Caco-2 (cell line): ENCODE data around the gene SYAP1. TPM values are rescaled to one million over a fixed set of nuclear protein-coding genes. Genes with fewer than 3 reads are reported as not detected.

Experiments used
- BruUV-seq: library from RNA; stranded (reverse); fragments of 400-500 nt; replicated peaks from 2 replicates; lab custom pipeline; 2021; lab: Mats Ljungman, UMichigan
- CTCF ChIA-PET: fragments of 300-600 bp; sonication (Branson Sonifier 250); formaldehyde crosslinking; loops from one replicate; lab custom pipeline; 2022; ENCODE audit warnings: antibody characterized with exemption; lab: Charles Lee
- POLR2A ChIA-PET: fragments of 300-600 bp; sonication (Branson Sonifier 250); formaldehyde crosslinking; loops from one replicate; lab custom pipeline; 2022; ENCODE audit warnings: antibody characterized with exemption; lab: Charles Lee
- DNase-seq, 2 experiments: peaks; one replicate each; pipeline versions ENCODE4 v3.0.0 to v3.0.0-alpha.2; 2020 to 2022
- H3K27me3 ChIP-seq: replicated peaks from 2 replicates; pipeline ENCODE4 v1.6.0; 2011; ENCODE audit warnings: low read length; ENCODE audit not compliant: control insufficient read depth, insufficient read depth
- H3K36me3 ChIP-seq: 2 replicates; pipeline ENCODE4 v1.5.1; 2011; ENCODE audit warnings: low read length; ENCODE audit not compliant: control insufficient read depth, insufficient read depth
- H3K4me1 ChIP-seq: fragments of 250-450 bp; sonication (Bioruptor Pico); 2 replicates; pipeline ENCODE4 v1.5.1; 2020; ENCODE audit warnings: mild to moderate bottlenecking
- H3K4me3 ChIP-seq: 2 replicates; pipeline ENCODE4 v1.5.1; 2011; ENCODE audit warnings: low read depth, mild to moderate bottlenecking, control low read depth, low read length
- H3K9me3 ChIP-seq: fragments of 250-450 bp; sonication (Bioruptor Pico); 2 replicates; pipeline ENCODE4 v1.5.1; 2020; ENCODE audit warnings: mild to moderate bottlenecking, moderate library complexity
- H3K27ac Mint-ChIP-seq: one replicate; pipeline ENCODE4 v1.8.0; 2022; ENCODE audit warnings: mixed read lengths; ENCODE audit not compliant: unreplicated experiment
- H3K27me3 Mint-ChIP-seq: one replicate; pipeline ENCODE4 v1.8.0; 2022; ENCODE audit warnings: mixed read lengths; ENCODE audit not compliant: insufficient read depth, unreplicated experiment
- H3K36me3 Mint-ChIP-seq: one replicate; pipeline ENCODE4 v1.8.0; 2022; ENCODE audit warnings: mild to moderate bottlenecking, mixed read lengths; ENCODE audit not compliant: insufficient read depth, unreplicated experiment
- H3K4me1 Mint-ChIP-seq: one replicate; pipeline ENCODE4 v1.8.0; 2022; ENCODE audit warnings: low read depth, mixed read lengths; ENCODE audit not compliant: unreplicated experiment
- H3K4me3 Mint-ChIP-seq: one replicate; pipeline ENCODE4 v1.8.0; 2022; ENCODE audit warnings: mild to moderate bottlenecking, moderate library complexity, mixed read lengths; ENCODE audit not compliant: unreplicated experiment
- H3K9me3 Mint-ChIP-seq: one replicate; pipeline ENCODE4 v1.8.0; 2022; ENCODE audit warnings: mixed read lengths; ENCODE audit not compliant: unreplicated experiment
- intact Hi-C: fragments of 100-400 bp; cut with micrococcal nuclease; formaldehyde crosslinking; loops from one replicate; pipeline ENCODE4 v1.10.0; 2022; ENCODE audit not compliant: unreplicated experiment
- total RNA-seq: library from RNA; stranded (reverse); gene quantifications from 2 replicates; pipeline ENCODE4 v1.2.3, GENCODE V29; 2022
- TF ChIP-seq, protein P1 (sequence below), 2 experiments: fragments of 200-600 bp in 1 of 2; IDR thresholded peaks; 1 replicate in 1 of 2; 2 replicates in 1 of 2; pipeline versions ENCODE4 v1.5.1 to v1.8.0; 2011 to 2022; ENCODE audit warnings: antibody characterized with exemption in 1 of 2, control low read depth in 1 of 2, inconsistent platforms in 1 of 2, low read depth in 1 of 2, low read length in 1 of 2, mild to moderate bottlenecking in 1 of 2, moderate library complexity in 1 of 2; ENCODE audit not compliant: insufficient read depth in 1 of 2, severe bottlenecking in 1 of 2, unreplicated experiment in 1 of 2

SYAP1 gene
- total RNA-seq, 1 experiment from 2014 or later: 32.8 TPM

DNA sequence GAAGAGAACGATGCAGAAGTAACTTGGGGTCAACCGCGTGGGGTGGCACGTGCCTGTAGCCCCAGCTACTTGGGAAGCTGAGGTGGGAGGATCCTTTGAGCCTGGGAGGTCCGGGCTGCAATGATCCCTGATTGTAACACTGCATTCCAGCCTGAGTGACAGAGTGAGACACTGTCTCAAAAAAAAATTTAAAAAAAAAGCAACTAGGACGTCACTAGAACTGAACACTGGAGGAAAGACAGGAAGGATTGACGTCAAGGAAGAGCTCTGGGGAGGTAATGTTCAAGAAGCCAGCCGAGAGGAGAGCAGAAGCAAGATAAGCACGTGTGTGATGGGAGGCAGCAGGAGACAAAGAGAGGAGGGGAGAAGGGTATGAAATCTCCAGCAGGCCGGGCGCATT lies 40.7 kb upstream of the SYAP1 start:
- Mint-ChIP-seq H3K9me3 (no peaks in the 10 kb centered on the region), H3K4me3 (no peak overlapping the region), H3K27me3 (no peaks in the 10 kb centered on the region), H3K4me1 (no peaks in the 10 kb centered on the region), H3K27ac (no peak overlapping the region), H3K36me3 (peaks cover 35% of the 10 kb centered on the region)
- TF ChIP-seq, protein P1, sequence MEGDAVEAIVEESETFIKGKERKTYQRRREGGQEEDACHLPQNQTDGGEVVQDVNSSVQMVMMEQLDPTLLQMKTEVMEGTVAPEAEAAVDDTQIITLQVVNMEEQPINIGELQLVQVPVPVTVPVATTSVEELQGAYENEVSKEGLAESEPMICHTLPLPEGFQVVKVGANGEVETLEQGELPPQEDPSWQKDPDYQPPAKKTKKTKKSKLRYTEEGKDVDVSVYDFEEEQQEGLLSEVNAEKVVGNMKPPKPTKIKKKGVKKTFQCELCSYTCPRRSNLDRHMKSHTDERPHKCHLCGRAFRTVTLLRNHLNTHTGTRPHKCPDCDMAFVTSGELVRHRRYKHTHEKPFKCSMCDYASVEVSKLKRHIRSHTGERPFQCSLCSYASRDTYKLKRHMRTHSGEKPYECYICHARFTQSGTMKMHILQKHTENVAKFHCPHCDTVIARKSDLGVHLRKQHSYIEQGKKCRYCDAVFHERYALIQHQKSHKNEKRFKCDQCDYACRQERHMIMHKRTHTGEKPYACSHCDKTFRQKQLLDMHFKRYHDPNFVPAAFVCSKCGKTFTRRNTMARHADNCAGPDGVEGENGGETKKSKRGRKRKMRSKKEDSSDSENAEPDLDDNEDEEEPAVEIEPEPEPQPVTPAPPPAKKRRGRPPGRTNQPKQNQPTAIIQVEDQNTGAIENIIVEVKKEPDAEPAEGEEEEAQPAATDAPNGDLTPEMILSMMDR (IDR thresholded peaks at IDR 0.05; ENCODE audit: insufficient read depth in 1 of 2, low read depth in 1 of 2, low read length in 1 of 2, severe bottlenecking in 1 of 2, unreplicated experiment in 1 of 2): no peak
- H3K9me3 ChIP-seq: no peaks in the 10 kb centered on the region
- no peaks in the 10 kb centered on the region for H3K4me1 ChIP-seq
- no TSS peak for BruUV-seq
- H3K27me3 ChIP-seq: no peaks in the 10 kb centered on the region
- H3K4me3 ChIP-seq: no peak overlapping the region
- ChIA-PET POLR2A (no interaction called here), CTCF (no interaction called here)
- no peak for DNase-seq
- intact Hi-C loops: no loop called here
- H3K36me3 ChIP-seq: no peaks in the 10 kb centered on the region

DNA sequence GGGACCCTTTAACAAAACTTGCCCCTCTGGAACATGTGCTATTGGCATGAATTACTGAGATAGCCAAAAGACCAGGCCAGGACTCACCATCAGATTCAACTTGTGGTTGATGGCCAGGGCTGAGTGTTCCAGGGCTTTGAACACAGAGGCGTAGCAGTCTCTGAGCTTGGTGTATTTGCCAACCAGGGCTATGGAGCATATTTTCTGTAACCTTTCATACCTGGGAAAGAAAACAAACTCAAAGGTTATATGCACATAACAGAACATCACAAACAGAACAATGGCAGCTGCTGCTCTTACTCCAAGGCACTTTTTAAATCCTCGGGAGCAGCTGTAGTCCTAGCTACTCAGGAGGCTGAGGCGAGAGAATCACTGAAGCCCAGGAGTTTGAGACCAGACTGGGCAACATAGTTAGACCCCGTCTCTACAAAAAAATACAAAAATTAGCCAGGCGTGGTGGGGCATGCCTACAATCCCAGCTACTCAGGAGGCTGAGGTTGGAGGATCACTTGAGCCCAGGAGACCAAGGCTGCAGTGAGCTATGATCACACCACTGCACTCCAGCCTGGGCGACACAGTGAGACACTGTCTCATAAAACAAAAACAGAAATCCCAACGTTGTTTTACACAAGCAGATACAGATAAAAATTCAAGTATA lies 36.3 kb upstream of the SYAP1 start:
- POLR2A ChIA-PET: interaction anchor here (0.6 kb wide), 1 partner anchor 30 kb away, joined by 4 read pairs; the partner anchor contains the start of gene CTPS2

DNA sequence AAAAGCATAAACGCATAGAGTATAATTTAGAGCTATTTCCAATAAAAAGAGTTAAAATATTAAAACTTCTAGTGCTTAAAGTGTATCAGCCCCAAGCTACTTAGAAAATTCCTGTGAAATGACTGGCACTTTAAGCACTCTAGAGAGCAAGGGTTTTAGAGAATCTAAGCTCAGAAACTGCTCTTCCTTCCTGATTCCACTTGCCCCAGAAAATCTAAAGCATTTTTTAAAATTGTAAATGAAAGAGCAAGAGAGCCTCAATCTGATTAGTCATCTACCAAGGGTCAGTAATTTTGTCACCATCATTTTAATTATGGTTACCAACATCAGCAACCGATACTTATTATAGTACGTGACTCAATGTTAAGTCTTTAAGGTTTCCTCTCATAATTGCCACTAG lies 31.9 kb upstream of the SYAP1 start:
- DNase-seq: no peak
- H3K4me1 Mint-ChIP-seq: no peaks in the 10 kb centered on the region
- TF ChIP-seq, protein P1 (IDR thresholded peaks at IDR 0.05; ENCODE audit: insufficient read depth in 1 of 2, low read depth in 1 of 2, low read length in 1 of 2, severe bottlenecking in 1 of 2, unreplicated experiment in 1 of 2): no peak
- H3K36me3 Mint-ChIP-seq: peaks cover 13% of the 10 kb centered on the region
- Histone ChIP-seq H3K9me3 (no peaks in the 10 kb centered on the region), H3K4me1 (no peaks in the 10 kb centered on the region), H3K36me3 (no peaks in the 10 kb centered on the region; the same call in 1 of the 2 replicates), H3K27me3 (no peaks in the 10 kb centered on the region), H3K4me3 (no peak overlapping the region)
- CTCF ChIA-PET: no interaction called here
- intact Hi-C loops: no loop called here
- no peaks in the 10 kb centered on the region for H3K9me3 Mint-ChIP-seq
- BruUV-seq: no TSS peak
- POLR2A ChIA-PET: no interaction called here
- no peak overlapping the region for H3K27ac Mint-ChIP-seq
- no peak overlapping the region for H3K4me3 Mint-ChIP-seq
- no peaks in the 10 kb centered on the region for H3K27me3 Mint-ChIP-seq

More for the DNA sequence above, 36.3 kb upstream of the SYAP1 start:
- TF ChIP-seq, protein P1 (IDR thresholded peaks at IDR 0.05; ENCODE audit: insufficient read depth in 1 of 2, low read depth in 1 of 2, low read length in 1 of 2, severe bottlenecking in 1 of 2, unreplicated experiment in 1 of 2): no peak
- BruUV-seq: no TSS peak
- CTCF ChIA-PET: interaction anchor here (0.6 kb wide), 1 partner anchor 828 kb away, joined by 6 read pairs; the partner anchor contains the start of gene AP1S2
- no peaks in the 10 kb centered on the region for H3K9me3 ChIP-seq
- H3K4me1 ChIP-seq: no peaks in the 10 kb centered on the region
- intact Hi-C loops: no loop called here
- H3K9me3 Mint-ChIP-seq: no peaks in the 10 kb centered on the region
- no peaks in the 10 kb centered on the region for H3K27me3 ChIP-seq
- H3K36me3 Mint-ChIP-seq: peaks cover 33% of the 10 kb centered on the region
- H3K36me3 ChIP-seq: no peaks in the 10 kb centered on the region; the same call in 1 of the 2 replicates
- no peaks in the 10 kb centered on the region for H3K4me1 Mint-ChIP-seq
- no peak for DNase-seq
- no peak overlapping the region for H3K27ac Mint-ChIP-seq
- no peaks in the 10 kb centered on the region for H3K27me3 Mint-ChIP-seq
- H3K4me3 ChIP-seq: no peak overlapping the region
- no peak overlapping the region for H3K4me3 Mint-ChIP-seq
